ENCODE measurements around the gene CD300E.
"Not testable (repeated sequence)": the region's sequence is repeated elsewhere in the genome, so short reads cannot be mapped to it uniquely, and the experiment has no call there.

The CD300E gene

DNA sequence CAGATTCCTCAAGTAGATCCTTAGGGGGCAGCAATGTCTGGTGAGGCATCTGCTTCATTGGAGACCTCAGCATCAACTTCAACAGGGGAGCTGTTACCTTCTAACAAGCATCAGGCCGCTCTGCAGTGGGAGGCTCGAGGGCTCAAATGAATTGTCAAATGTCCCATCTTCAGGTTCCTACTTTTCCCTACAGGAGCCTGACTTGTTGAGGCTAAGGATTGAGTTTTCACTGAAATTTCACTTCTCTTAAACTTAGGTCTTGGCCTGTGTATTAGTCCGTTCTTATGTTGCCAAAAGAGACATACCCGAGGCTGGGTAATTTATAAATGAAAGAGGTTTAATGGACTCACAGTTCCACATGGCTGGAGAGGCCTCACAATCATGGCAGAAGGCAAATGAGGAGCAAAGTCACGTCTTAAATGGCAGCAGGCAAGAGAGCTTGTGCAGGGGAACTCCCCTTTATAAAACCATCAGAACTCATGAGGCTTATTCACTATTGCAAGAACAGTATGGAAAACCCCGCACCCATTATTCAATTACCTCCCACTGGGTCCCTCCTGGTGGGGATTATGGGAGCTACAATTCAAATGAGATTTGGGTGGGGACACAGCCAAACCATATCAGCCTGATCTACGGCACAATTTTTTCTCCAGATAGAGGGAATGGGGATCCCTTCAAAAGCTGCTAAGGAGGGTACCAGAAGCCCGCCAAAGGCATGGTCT, 26.3 kb downstream of the CD300E start:
- DNase-seq = no peak

DNA sequence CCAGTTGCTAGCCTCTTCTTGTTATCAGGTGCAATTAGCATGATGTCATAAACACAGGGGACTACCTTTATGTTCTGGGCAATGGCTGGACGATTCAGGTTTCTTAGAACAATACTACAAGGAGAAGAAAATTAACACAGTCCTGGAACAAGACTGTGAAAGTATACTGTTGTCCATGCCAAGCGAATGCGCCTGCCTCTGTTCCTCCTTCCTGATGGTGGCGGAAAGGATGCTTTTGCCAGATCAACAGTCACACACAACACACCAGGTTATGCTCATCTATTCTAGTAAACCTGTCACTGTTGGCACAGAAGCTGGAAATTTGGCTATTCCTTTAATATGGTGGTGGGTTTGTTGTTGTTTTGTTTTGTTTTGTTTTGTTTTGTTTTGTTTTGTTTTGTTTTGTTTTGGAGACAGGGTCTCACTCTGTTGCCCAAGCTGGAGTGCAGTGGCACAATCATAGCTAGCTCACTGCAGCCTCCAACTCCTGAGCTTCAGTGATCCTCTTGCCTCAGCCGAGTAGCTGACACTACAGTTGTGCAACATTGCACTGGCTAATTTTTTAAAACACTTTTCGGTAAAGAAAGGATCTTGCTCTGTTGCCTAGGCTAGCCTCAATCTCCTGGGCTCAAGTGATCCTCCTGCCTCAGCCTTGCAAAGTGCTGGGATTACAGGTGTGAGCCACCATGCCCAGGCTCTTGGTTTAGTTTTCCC, 28.3 kb downstream of the CD300E start:
- DNase-seq = no peak

- DNase-seq = no peak
These were observed 31.2 kb downstream of the CD300E start, which contains the start of gene CD300LD for GRCh38 chr17:74592087-74592990. Gene CD300LD, minus strand, starts transcription at chr17:74592283. Its CDS starts 81 bp downstream, at chr17:74592202.

- no peak for DNase-seq
These were observed 32.0 kb downstream of the CD300E start for GRCh38 chr17:74591503-74591902.

DNA sequence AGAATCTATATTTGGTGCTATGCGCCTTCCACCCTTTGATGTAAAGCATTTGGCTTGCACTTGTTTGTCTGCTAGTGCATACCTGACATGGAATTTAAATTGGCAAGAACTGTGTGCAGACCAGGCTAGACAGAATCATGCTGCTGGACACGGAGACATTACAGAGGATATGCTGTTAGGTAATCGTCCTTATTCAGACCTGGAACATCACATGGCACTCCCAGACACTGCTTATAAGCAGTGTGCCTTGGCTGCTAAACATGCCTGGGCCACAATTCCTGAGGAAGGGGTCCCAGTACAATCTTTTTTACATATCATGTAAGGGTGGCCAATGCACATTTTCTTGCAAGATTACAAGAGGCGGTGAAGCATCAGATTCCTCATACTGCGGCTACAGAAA, 37.8 kb downstream of the CD300E start:
- DNase-seq = no peak

DNA sequence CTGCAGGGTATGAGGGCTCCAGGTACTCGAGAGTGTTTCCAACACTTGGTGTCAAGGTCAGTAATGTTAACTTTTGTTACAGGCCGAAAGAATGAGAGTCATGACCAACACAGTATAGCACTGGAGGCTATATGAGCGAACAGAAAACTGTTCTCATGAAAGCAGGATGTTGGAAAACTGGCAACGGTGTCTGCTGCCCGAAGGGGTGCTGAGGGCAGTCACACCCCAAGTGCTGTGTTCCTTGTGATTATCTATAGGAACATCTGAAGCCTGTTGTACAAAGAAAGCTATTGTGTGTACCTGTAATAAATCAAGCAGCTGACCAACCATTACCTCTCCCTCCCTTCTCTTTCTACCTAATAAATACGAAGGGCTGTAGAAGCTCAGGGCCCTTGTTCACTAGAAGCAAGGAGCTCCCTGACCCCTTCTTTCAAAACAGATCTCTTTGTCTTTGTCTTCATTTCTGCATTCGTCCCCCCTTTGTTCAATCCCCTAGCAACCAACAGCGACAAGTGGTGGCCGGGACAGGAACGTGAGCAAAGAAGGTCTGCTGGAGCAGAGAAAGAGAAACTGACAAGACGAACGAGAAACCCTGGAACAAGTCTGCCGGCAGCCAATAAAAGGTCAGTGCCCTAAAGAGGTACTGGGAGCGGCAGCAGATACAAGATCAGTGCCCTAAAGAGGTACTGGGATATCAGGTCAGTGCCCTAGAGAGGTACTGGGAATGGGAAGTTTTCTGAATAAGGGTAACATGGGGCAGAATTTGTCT, 39.1 kb downstream of the CD300E start:
- no peak for DNase-seq

DNA sequence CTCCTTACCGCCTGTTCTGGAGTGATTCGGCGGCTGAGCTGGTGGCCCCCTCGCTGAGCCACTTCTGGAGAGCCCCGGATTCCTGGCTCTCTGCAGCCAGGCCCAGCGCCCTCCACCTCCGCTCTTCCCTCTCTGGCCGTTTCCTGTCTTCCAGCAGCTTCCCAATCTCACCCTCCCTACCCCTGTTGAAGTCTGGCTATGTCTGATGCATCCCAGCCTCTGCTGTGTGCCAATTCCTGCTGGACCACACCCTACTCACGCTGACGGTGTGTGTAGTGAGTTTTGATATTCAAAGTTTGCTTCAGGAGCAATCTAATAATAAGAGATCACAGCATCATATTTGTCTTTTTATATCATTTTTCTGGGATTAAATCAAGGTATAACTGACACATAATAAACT, 40.9 kb downstream of the CD300E start:
- DNase-seq = no peak

GRCh38 chr17:74579900-74580299, 43.6 kb downstream of the CD300E start:
- no peak for DNase-seq

DNA sequence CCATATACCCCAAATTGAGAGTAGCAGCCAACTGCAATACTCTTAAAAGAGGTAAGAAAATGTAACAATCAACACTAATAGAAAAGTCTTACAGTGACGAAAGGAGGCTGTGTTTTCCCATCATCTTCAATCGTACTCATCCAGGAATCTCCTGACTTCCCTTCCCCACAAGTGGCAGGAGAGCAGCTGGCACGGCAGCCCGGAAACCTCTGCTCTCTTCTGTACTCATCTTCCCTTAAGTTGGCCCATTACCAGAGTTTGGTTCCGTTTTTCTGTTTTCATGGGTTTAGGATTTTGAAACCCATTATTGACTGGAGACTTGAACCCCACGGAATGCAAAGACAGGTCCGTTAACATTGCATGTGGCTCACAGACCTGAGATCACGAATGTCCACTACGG, 44.6 kb downstream of the CD300E start:
- DNase-seq = no peak

DNA sequence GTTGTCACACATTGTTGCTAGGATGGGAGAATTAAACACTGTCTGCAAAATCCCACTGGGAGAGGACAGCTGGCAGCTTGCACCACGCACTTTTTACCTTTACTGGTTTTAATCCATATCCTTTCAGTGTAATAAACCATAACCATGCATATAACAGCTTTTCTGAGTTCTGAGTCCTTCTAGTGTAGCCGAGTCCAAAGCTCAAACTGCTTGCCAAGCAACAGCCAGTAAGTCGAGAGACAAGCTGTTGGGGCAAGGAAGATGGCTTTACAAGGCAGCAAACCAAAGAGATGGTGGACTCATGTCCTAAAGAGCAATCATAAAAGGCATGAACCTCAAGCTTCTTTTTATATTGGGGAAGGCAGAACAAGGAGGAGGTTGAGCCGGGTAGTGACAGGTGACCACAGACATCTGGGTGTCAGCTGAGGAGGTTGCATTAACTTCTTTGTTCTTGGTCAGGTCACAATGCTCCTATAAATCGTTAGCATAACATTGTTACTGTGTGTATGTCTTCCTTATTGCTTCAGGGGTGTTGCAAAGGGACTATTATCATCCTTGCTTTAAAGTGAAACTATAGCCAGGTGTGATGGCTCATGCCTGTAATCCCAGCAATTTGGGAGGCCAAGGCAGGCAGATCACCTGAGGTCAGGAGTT, 48.9 kb downstream of the CD300E start:
- DNase-seq = no peak

- not testable (repeated sequence) for DNase-seq
These were observed 49.9 kb downstream of the CD300E start for GRCh38 chr17:74573635-74574034.

GRCh38 chr17:74573169-74573568, 50.4 kb downstream of the CD300E start:
- no peak for DNase-seq

DNA sequence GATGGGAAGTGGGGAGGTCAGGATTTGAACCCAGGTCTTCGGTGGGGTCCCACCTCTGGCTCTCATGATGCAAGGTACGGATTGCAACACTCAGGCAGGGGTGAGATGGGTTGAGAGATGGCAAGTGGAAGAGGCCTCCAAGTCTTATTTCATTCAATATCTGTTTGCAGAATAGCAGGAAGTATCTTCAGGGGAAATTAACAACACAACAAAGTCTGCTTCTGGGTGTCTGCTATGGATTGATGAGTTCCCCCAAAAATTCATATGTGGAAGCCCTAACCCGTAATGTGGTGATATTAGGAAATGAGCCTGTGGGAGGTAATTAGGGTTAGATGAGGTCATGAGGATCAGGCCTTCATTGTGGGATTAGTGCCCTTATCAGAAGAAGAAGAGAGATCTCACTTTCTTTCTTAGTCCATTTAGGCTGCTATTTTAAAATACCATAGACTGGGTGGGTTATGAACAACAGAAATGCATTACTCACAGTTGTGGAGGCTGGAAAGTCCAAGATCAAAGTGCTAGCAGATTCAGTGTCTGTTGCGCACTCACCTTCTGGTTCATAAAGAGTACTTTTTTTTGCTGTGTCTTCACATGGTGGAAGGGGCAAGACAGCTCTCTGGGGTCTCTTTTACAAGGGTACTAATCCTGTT, 51.8 kb downstream of the CD300E start:
- DNase-seq = no peak

DNA sequence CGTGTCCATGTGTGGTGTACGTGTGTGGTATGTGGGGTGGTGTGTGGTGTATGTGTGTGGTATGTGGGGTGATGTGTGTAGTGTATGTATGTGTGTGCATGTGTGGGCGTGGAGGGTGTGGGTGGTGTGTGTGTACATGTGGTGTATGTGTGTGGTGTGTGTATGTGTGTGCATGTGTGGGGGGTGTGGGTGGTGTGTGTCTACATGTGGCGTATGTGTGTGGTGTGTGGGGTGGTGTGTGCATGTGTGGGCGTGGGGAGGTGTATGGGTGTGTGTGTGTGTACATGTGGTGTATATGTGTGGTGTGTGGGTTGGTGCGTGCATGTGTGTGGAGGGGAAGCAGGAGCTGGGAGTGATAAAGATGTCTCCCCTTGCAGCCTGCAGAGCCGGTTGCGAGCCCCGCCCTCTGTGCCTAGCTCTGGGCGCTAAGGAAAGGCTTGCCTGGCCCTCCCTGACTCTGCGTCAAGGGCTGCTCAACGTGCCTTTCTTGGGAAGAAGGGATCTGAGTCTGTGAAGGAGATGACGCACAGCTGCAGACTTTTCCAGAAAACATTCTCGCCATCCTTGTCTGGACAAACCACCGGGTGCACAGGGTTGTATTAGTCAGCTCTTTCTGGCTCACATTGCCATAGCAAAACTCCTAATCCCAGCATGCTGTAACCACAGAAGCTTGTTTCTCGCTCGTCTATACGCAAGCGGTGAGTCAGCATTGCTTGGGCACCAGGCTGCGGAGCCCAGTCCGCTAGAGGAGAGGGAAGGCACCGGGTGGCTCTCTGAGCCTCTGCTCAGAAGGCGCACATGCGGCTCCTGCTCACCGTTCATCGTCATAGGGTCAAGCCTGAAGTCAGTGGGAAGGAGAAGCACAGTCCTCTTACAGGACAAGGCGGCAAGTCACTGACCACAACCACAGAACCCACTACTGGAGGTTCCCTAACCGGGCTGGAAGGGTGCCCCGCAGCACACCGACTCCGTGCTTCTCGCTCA, 54.2 kb downstream of the CD300E start:
- DNase-seq = no peak

DNA sequence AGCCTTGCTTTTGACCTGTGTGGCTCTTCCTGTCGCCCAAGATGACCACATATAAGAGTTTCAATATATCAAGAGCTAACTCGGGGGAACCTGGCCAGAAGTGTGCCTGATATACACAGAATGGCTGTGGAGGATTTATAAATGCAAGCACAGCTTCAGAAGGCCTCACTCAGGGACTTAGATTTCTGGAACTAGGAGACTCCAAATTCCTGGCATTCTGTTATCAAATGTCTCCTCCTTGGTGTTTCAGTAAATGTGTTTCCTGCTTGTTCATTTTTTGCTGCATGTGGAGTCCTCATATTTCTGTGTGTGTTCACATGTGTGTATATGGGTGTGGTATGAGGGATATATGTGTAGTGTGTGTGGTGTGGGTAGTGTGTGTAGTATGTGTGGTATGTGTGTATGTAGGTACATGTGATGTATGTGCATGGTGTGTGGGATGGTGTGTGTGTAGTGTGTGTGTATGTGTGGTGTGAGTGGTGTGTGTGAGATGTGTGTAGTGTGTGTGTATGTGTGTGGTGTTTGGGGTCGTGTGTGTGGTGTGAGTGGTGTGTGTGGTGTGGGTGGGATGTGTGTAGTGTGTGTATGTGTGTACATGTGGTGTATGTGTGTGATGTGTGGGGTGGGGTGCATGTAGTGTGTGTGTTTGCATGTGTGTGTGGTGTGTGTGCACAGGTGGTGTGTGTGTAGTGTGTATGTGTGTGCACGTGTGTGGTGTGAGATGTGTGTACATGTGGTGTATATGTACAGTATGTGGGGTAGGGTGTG, 55.2 kb downstream of the CD300E start:
- DNase-seq = no peak

DNA sequence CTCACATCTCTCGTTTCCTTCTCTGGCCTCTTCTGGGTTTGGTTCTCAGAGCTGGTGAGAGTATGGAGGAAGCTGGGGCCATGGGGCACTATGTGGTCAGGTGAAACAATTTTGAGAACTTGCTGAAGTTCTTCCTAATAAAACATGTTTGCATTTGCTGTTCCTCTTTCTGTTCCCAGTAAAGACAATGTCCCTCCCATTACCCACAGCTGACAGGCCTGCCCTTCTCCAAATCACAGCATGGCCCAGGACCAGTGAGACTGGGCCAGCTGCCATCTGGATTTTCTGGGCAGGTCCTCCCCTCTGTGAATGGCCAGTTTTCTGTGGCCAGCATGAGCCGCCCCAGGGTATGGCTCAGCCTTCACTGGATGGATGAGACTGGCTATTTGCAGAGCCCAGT, 56.1 kb downstream of the CD300E start, which contains the start of gene CD300H:
Gene CD300H, minus strand, starts transcription at position 113 of the 400 bp plus-strand sequence.
- DNase-seq = no peak

- DNase-seq = no peak
These were observed 57.3 kb downstream of the CD300E start for GRCh38 chr17:74566132-74566753.

DNA sequence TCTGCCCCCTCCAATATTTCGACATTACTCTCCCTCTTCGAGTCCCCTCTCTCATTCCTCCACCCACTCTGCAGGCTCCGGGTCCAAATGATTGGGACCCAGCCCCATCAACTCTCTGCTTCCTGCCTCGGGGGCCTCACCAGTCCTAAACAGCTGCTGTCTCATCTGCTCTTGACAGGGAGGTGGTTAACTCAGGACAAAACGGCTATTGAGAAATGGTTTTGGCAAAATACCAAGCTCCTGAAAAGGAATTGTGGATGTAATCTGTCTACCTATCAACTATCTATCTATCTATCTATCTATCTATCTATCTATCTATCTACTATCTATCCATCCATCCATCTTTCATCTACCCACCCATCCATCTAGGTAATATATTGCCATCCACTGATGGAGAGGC, 58.4 kb downstream of the CD300E start:
- DNase-seq = no peak

- no peak for DNase-seq
These were observed 60.2 kb downstream of the CD300E start for GRCh38 chr17:74563358-74563757.

All from effector CD8-positive, alpha-beta T cell (primary cell).